Parathyroid adenoma (tissue), 2 donors: ENCODE measurements around the gene PRRT3.
A peak's percentile ranks its signal among the peaks of the same experiment; 100 is the strongest.

Experiments
- H2AFZ ChIP-seq: fragments of 300-600 bp; sonication (generic); one replicate; pipeline ENCODE4 v1.7.0; 2017; ENCODE audit warnings: antibody characterized with exemption, mild to moderate bottlenecking
- H3K27ac ChIP-seq: fragments of 300-600 bp; sonication (generic); one replicate; pipeline ENCODE4 v1.7.0; 2017
- H3K27me3 ChIP-seq: fragments of 300-600 bp; sonication (generic); one replicate; pipeline ENCODE4 v1.7.0; 2017; ENCODE audit warnings: low read length; ENCODE audit not compliant: control insufficient read depth, insufficient read depth
- H3K36me3 ChIP-seq: fragments of 300-600 bp; sonication (generic); one replicate; pipeline ENCODE4 v1.7.0; 2017; ENCODE audit warnings: low read length; ENCODE audit not compliant: control insufficient read depth, insufficient read depth
- H3K4me1 ChIP-seq: fragments of 300-600 bp; sonication (generic); one replicate; pipeline ENCODE4 v1.7.0; 2017; ENCODE audit warnings: control low read depth
- H3K4me2 ChIP-seq: fragments of 300-600 bp; sonication (generic); one replicate; pipeline ENCODE4 v1.7.0; 2017; ENCODE audit warnings: low read length
- H3K4me3 ChIP-seq: fragments of 300-600 bp; sonication (generic); one replicate; pipeline ENCODE4 v1.7.0; 2017; ENCODE audit warnings: low read depth, low read length
- H3K79me2 ChIP-seq: fragments of 300-600 bp; sonication (generic); one replicate; pipeline ENCODE4 v1.7.0; 2017; ENCODE audit warnings: control low read depth
- H3K9ac ChIP-seq: fragments of 300-600 bp; sonication (generic); one replicate; pipeline ENCODE4 v1.7.0; 2017; ENCODE audit warnings: mild to moderate bottlenecking
- H3K9me3 ChIP-seq: fragments of 300-600 bp; sonication (generic); one replicate; pipeline ENCODE4 v1.7.0; 2017; ENCODE audit warnings: low read length; ENCODE audit not compliant: control insufficient read depth
- TF ChIP-seq, protein P1 (sequence below): fragments of 300-600 bp; sonication (generic); IDR thresholded peaks from one replicate; pipeline ENCODE4 v1.7.0; 2017; ENCODE audit warnings: antibody characterized with exemption, mild to moderate bottlenecking
- donor health status: primary hyperparathyroidism.

The PRRT3 gene

GRCh38 chr3:9951962-9952805 is at the start of gene PRRT3:
Gene PRRT3, minus strand, starts transcription at chr3:9952408. Its CDS starts 2,293 bp downstream, at chr3:9950115.
- Histone ChIP-seq H3K27me3 (no peaks in the 10 kb centered on the region), H3K36me3 (no peaks in the 10 kb centered on the region), H3K4me3 (peak within 1 kb of the TSS; percentile 59), H3K27ac (no peak within 1 kb of the TSS), H3K9ac (no peak within 1 kb of the TSS), H3K4me1 (peaks cover 17% of the 10 kb centered on the region), H3K9me3 (no peaks in the 10 kb centered on the region), H2AFZ (peak within 1 kb of the TSS; percentile 82), H3K4me2 (peak within 1 kb of the TSS; percentile 64), H3K79me2 (no peaks in the 10 kb centered on the region)
- TF ChIP-seq, protein P1, sequence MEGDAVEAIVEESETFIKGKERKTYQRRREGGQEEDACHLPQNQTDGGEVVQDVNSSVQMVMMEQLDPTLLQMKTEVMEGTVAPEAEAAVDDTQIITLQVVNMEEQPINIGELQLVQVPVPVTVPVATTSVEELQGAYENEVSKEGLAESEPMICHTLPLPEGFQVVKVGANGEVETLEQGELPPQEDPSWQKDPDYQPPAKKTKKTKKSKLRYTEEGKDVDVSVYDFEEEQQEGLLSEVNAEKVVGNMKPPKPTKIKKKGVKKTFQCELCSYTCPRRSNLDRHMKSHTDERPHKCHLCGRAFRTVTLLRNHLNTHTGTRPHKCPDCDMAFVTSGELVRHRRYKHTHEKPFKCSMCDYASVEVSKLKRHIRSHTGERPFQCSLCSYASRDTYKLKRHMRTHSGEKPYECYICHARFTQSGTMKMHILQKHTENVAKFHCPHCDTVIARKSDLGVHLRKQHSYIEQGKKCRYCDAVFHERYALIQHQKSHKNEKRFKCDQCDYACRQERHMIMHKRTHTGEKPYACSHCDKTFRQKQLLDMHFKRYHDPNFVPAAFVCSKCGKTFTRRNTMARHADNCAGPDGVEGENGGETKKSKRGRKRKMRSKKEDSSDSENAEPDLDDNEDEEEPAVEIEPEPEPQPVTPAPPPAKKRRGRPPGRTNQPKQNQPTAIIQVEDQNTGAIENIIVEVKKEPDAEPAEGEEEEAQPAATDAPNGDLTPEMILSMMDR: no peak

GRCh38 chr3:10000686-10001085 is 48.5 kb upstream of the PRRT3 start:
- TF ChIP-seq, protein P1: no peak
- Histone ChIP-seq H3K79me2 (no peaks in the 10 kb centered on the region), H2AFZ (no peak overlapping the region), H3K9me3 (no peaks in the 10 kb centered on the region), H3K36me3 (no peaks in the 10 kb centered on the region), H3K4me1 (no peaks in the 10 kb centered on the region), H3K27ac (no peak overlapping the region), H3K27me3 (no peaks in the 10 kb centered on the region), H3K4me2 (no peak overlapping the region), H3K9ac (no peak overlapping the region), H3K4me3 (no peak overlapping the region)

GRCh38 chr3:9994086-9994844 is 42.1 kb upstream of the PRRT3 start:
- no peaks in the 10 kb centered on the region for H3K79me2 ChIP-seq
- no peak overlapping the region for H2AFZ ChIP-seq
- H3K27ac ChIP-seq: no peak overlapping the region
- no peak overlapping the region for H3K4me3 ChIP-seq
- no peaks in the 10 kb centered on the region for H3K36me3 ChIP-seq
- H3K9me3 ChIP-seq: no peaks in the 10 kb centered on the region
- H3K4me2 ChIP-seq: no peak overlapping the region
- TF ChIP-seq, protein P1: no peak
- H3K27me3 ChIP-seq: no peaks in the 10 kb centered on the region
- no peaks in the 10 kb centered on the region for H3K4me1 ChIP-seq
- H3K9ac ChIP-seq: no peak overlapping the region

GRCh38 chr3:9986230-9986725 is 34.1 kb upstream of the PRRT3 start:
- no peaks in the 10 kb centered on the region for H3K36me3 ChIP-seq
- TF ChIP-seq, protein P1: no peak
- peak overlapping the region; percentile 92 for H3K4me2 ChIP-seq
- H3K4me1 ChIP-seq: no peaks in the 10 kb centered on the region
- H2AFZ ChIP-seq: peak overlapping the region; percentile 74
- H3K79me2 ChIP-seq: peaks cover 29% of the 10 kb centered on the region
- peak overlapping the region; percentile 86 for H3K4me3 ChIP-seq
- peak overlapping the region; percentile 12 for H3K9ac ChIP-seq
- H3K27ac ChIP-seq: peak overlapping the region; percentile 56
- no peaks in the 10 kb centered on the region for H3K27me3 ChIP-seq
- no peaks in the 10 kb centered on the region for H3K9me3 ChIP-seq
